ENCODE results near the gene TTC39C.

The TTC39C gene

GRCh38 chr18:24014062-24014985, at the start of gene TTC39C:
Gene TTC39C (plus strand): TSS chr18:24014754. CDS start chr18:24014872, 118 bp downstream.
- ATAC-seq (peak; percentile 67), DNase-seq (peak; percentile 89)

DNA sequence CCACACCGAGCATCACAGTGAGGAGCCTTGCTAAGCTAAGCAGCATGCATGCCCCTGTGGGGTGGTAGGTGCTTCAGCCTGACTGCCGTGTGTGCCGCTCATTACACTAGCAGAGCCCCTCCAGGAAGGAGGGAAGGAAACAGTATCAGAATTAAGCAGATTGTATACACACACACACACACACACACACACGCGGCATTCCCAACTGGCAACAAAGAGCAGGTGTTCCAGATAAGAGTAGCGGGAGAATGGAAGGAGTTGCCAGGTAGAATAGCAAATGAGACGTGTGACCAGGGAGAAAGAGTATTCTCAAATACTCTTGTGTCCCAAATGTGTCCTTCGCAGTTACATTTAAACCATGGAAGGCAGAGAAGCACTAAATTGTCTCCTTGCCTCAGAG, 47.6 kb upstream of the TTC39C start:
- ATAC-seq (no peak), DNase-seq (no peak)

- ATAC-seq (peak; percentile 59), DNase-seq (peak; percentile 53)
Observed at GRCh38 chr18:23967321-23968089, 47.0 kb upstream of the TTC39C start.

GRCh38 chr18:23968638-23969604, 45.6 kb upstream of the TTC39C start:
- ATAC-seq (no peak), DNase-seq (no peak)

GRCh38 chr18:23969664-23970063, 44.9 kb upstream of the TTC39C start:
- ATAC-seq: no peak

GRCh38 chr18:23970161-23971096, 44.1 kb upstream of the TTC39C start:
- ATAC-seq (peak; percentile 79), DNase-seq (peak; percentile 67)

More at GRCh38 chr18:23969664-23970063, 44.9 kb upstream of the TTC39C start:
- DNase-seq: no peak

GRCh38 chr18:23971097-23971440, 43.5 kb upstream of the TTC39C start:
- DNase-seq: no peak
- ATAC-seq: no peak

GRCh38 chr18:23971666-23972230, 42.8 kb upstream of the TTC39C start:
- DNase-seq (no peak), ATAC-seq (no peak)

DNA sequence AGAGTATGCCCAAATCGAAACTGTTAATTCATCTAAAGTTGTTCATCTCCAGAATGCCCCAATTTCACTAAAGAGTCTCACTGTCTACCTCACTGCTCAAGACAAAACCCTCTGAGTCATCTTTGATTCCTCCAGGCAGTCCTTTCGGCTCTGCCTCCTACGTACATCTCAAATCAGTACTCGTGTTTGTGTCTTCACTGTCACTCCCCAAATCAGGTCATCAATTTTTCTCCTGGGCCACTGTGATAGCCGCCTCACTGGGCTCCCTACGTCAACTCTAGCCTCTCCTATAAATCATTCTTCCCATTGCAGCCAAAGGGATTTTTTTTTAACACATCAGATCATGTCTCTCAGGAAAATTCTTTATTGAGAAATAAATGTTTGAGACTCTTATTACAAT, 42.1 kb upstream of the TTC39C start:
- ATAC-seq (peak; percentile 85), DNase-seq (no peak)

DNA sequence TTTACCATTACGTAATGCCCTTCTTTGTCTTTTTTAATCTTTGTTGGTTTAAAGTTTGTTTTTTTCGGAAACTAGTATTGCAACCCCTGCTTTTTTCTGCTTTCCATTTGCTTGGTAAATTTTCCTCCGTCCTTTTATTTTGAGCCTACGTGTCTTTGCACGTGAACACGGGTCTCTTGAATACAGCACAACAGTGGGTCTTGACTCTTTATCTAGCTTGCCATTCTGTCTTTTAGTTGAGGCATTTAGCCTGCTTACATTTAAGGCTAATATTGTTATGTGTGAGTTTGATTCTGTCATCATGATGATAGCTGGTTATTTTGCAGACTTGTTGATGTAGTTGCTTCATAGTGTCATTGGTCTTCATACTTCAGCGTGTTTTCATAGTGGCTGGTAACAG, 37.5 kb upstream of the TTC39C start:
- ATAC-seq: no peak
- DNase-seq: no peak

DNA sequence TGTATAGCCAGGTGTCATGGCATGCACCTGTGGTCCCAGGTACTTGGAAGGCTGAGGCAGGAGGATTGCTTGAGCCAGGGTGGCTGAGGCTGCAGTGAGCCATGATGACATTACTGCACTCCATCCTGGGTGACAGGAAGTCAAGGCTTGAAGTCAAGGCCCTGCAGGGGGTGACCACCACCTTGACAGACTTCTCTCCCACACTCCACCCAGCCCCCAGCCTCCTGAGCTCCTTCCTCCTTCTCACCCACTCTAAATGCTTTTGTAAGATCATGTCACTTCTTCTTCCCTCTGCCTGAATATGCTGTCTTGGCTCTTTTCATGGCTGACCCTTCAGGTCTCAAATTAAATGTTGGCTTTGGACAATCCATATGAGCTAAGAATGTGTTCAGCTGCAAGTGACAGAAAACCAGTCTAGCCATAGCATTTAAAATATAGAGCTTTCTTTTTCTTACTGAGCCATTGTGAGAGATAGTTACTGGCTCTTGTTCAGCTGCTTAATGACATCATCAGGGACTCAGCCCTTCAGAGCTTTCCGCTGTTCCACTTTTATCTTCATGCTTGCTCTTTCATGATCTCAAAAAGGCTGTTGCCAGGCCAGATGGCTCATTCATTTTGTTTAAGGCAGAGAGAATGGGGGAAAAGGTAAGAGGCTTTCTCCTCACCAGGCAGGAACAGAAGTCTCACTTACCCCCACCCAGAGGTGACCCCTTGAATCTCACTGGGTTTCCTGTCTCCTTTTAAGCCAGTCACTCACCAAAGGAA, 36.7 kb upstream of the TTC39C start:
- no peak for DNase-seq

GRCh38 chr18:23981369-23981980, 33.1 kb upstream of the TTC39C start:
- DNase-seq: no peak

More for the DNA sequence above, 36.7 kb upstream of the TTC39C start:
- ATAC-seq: no peak

DNA sequence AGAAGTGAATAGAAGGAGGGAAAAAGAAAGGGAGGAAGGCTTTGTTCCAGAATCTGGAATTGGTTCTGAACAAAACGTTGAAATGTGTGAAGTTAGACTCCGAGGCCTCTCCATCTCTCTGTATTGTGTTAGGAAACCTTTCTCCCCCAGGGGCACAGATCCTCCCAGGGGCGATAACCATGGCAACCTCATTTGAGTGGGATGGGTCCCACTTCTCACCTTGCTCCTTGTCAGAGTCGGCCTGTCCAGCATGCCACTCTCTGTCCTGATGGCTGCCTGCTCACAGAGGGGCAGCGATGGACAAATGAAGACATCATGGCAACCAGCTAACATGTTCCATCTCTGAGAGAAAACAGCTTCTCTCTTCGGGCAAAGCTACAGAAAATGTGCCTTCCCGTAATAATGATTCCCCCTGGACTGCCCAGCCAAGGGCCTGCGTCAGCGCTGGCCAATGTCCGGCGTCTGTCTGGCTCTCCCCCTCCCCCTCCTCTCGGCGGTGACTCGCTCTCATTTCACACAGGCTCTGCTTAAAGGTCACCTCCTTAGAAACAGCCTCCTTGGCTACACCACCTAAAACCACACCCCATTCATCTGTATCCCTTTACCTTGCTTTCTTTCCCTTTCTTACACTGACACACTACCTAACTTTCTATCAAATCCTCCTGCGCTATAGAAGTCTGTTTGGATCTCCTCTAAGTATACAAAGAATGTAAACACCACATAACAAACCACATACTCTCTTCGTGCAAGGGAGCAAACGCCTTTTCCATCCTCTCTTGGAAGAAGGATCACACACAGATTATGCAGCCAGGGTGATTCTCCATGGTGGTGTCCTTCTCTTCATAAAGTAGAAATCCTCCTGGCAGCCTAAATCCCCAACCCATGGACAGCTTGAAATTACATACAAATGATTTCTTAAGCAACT, 32.1 kb upstream of the TTC39C start:
- ATAC-seq (peak; percentile 25), DNase-seq (no peak)

More at GRCh38 chr18:23981369-23981980, 33.1 kb upstream of the TTC39C start:
- peak; percentile 21 for ATAC-seq

- no peak for DNase-seq
- ATAC-seq: no peak
Observed at GRCh38 chr18:23983112-23983511, 31.4 kb upstream of the TTC39C start.

DNA sequence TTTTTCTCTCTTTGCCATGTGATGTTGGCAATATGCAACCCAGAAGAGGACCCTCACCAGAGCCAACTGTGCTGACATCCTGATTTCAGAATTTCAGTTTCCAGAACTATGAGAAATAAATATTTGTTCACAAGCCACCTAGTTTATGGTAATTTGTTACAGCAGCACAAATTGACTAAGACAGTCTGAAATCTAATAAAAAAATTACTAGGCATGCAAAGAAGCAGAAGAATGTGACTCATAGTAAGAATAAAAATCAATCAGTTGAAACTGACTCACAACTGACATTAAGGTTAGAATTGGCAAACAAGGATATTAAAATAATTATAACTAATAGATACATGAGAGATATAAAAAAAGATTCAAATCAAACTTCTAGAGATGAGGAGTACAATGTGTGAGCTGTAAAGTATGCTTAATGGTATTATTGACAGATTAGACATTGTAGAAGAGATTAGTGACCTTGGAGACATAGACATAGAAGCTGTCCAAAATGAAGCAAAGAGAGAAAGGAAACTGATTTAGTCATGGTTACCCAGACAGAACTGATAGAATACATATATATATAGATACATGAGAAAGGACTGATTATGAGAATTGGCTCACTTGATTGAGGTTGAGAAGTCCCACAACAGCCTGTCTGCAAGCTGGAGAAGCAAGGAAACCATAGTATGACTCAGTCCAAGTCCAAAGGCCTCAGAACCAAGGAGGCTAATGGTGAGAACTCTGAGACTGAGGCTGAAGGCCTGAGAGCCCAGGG, 27.8 kb upstream of the TTC39C start:
- peak; percentile 89 for ATAC-seq

DNA sequence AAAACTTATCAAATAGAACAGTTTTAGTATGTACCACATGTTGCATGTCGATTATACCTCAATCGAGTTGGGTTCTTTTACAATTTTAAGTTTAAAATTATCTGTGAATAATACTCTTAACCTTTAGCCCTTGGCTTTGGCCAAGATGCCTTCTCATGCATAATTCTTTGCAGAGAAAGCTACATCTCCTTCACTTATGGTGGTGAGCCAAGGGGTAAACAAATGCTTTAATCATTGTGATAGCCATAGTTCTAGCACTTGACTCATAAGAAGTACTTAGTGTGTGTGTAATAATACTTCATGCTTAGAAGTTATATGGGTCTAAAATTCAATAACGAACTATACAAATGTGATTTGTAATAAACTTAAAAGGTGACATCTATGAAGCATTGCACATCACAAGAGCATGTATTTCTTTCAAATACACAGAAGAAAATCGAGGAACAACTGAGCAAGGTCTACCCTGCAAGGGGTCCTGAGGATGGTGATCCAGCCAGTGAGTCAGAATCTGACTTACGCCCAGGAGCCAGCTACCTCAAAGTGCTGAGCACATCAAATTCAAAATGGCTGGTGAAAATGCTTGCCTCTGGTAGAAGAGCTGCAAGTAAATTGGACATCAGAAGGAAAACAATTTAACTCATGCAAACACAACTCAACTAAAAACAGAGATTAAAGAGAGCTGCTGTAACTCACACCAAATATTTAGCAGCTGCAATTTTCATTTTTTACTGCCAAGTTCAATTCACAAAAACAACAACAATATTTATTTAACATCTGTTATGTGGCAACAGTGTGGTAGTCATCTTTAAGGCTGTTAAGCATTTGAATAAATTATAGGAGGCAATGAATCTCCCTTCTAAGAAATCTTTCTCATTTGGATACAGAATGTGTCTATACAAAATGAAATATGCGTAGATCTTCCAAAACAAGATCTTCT, 23.8 kb upstream of the TTC39C start:
- no peak for ATAC-seq
- DNase-seq: no peak

More for the DNA sequence above, 27.8 kb upstream of the TTC39C start:
- no peak for DNase-seq
